Hepatic stellate cell (primary cell): Measurements from ENCODE around the gene TAS1R3.
A peak's percentile ranks its signal among the peaks of the same experiment; 100 is the strongest.
"Not testable (repeated sequence)": the region's sequence is repeated elsewhere in the genome, so short reads cannot be mapped to it uniquely, and the experiment has no call there.

Experiments used
- DNase-seq: peaks from one replicate; pipeline ENCODE4 v3.0.0; 2011; ENCODE audit warnings: low spot score

TAS1R3 gene

GRCh38 chr1:1309251-1310108, 21.6 kb upstream of the TAS1R3 start:
- DNase-seq = no peak

DNA sequence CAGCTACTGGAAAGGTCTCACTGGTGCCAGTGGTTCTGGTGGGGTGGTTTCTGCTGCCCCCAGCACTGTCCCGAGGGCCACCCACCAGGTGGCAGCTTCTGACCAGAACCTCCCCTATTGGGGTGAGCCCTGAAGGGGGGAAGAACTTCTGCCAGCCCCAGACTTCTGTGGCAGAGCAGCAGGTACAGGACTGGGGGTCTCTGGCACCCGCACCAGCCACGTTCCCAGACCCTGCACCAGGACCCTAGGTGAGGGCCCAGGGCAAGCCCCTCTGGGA, 21.0 kb upstream of the TAS1R3 start:
- no peak for DNase-seq

DNA sequence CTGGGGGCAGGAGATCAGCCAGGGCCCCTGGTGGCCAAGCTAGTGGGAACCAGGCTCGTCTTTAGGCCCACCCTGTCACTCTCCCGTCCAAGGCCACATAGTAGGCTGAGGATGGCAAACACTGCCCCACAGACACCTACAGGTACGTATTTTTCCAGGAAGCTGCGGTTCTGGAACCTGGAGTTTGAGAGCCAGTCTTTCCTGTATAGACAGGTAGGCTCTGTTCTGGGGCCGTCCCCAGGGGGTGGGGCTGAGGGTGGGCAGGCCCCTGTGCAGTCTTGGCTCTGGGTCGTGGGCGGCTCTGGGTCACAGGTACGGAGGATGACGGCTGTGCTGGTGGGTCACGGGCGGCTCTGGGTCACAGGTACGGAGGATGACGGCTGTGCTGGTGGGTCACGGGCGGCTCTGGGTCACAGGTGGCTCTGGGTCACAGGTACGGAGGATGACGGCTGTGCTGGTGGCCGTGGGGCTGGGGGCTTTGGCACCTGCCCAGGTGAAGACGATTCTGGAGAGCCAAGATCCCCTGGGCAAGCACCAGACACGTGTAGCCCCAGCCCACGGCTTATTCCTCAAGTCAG, 20.5 kb upstream of the TAS1R3 start:
- DNase-seq = no peak

- DNase-seq = no peak
Measured at GRCh38 chr1:1311107-1312104, 19.7 kb upstream of the TAS1R3 start.

- DNase-seq = no peak
Measured at GRCh38 chr1:1312450-1313314, 18.4 kb upstream of the TAS1R3 start.

DNA sequence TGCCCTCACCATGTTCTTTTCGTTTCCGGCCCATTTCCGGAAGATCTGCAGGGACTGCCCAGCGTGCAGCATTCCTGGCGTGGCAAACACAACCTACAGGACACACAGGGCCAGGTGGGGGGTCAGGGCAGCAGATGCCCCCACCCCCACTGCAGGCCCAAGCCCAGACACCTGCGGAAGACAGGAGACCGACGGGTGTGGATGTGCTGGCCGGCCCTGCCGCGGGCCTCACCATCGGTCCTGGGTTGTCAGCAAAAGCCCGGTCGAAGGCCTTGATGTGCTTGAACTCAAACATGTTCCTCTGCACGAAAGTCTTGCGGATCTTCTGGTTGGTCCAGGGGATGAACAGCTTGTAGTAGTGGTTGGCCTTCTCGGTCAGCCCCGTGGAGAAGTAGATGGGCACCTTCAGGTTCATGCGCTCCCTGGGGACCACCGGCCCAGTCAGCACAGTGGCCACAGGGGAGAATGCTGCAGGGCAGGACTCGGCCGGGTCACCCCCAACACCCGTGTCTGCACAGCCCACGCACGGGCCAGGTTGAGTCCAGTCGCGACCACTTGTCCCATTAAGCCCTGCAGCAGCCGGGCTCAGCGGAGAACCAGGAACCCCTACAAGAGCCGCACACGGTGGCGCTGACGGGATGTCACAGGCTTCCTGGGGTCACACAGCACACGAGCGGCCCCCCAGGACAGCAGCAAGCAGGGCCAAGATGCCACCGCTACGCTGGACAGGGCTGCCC, 17.4 kb upstream of the TAS1R3 start:
- DNase-seq = no peak

GRCh38 chr1:1314237-1314586, 16.9 kb upstream of the TAS1R3 start:
- DNase-seq = no peak

DNA sequence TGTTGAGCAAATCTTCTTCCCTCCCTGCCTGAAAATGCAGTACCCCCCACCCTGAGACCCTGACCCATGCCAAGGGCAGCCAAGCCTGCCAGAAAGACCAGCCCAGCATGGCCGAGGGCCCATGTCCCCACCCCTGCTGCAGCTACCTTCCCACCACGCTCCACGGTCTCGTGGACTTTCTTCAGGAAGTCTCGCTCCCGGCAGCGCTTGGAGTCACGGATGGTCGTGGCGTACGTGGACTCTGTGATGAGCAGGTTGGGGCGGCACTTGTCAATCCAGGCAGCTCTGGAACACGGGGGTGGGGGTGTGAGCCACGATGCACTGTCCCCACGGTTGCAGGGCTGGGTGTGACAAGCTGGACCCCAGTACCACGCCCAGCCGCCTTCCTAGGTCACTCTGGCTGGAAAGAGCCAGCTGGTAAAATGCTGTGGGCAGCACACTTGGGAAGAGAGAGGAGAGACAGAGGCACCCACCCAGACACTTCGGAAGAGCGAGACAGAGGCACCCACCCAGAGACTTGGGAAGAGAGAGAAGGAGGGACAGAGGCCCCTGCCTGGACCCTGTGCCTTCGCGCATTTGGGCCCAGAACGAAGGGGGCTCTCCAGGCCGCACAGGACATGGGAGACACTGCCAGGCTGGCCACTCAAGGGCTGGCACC, 16.3 kb upstream of the TAS1R3 start:
- no peak for DNase-seq

- no peak for DNase-seq
Measured at GRCh38 chr1:1315435-1315954, 15.6 kb upstream of the TAS1R3 start.

GRCh38 chr1:1316199-1316598, 14.9 kb upstream of the TAS1R3 start:
- DNase-seq = not testable (repeated sequence)

DNA sequence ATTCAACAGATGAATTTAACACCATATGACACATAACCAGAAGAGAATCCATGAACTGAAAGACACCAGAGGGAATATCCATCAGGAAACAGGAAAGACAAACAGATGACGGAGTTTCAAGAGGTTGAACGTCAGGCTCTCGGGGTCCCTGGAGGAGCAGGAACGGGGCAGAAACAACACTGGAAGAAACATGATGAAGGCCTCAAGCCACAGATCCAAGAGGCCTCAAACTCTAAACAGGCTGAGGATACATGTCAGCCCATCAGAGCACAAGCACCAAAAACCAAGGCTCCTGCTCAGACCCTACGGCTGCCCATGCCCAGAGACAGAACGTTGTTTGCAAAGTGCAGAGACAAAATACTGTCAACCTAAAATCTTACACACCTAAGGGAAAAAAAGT, 13.7 kb upstream of the TAS1R3 start:
- no peak for DNase-seq

DNA sequence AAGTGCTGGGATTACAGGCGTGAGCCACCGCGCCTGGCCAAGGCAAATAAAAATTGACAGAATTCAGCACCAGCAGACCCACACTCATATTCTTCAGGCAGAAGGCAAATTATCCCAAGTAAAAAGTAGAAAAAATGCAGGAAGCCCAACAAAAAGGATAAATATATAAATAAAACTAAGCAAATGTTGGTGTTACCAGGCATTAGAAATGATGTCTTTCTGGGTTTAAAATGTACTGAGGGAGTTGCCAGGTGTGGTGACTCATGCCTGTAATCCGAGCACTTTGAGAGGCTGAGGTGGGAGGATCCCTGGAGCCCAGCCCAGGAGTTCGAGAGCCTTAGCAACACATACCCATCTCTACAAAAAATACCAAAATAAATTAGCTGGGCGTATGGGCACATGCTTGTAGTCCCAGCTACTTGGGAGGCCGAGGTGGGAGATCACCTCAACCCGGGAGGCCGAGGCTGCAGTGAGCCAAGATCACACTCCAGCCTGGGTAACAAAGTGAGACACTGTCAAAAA, 12.9 kb upstream of the TAS1R3 start:
- DNase-seq = peak; percentile 61

GRCh38 chr1:1318777-1319645, 12.1 kb upstream of the TAS1R3 start:
- no peak for DNase-seq

DNA sequence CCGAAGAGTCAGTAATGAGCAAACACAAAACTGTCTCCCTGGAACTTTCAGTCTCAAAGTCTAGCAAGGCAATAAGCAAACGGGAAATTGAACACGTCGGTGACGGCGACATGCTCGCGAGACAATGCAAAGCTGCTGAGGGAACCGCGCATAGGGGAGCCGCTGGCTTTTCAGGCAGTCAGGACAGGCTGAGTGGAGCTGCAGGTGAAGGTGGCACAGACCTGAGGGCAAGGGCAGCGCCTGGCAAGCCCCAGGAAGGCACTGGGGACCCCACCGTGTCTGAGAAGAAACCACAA, 11.5 kb upstream of the TAS1R3 start:
- no peak for DNase-seq

- DNase-seq = peak; percentile 42
Measured at GRCh38 chr1:1320666-1321448, 10.2 kb upstream of the TAS1R3 start.

DNA sequence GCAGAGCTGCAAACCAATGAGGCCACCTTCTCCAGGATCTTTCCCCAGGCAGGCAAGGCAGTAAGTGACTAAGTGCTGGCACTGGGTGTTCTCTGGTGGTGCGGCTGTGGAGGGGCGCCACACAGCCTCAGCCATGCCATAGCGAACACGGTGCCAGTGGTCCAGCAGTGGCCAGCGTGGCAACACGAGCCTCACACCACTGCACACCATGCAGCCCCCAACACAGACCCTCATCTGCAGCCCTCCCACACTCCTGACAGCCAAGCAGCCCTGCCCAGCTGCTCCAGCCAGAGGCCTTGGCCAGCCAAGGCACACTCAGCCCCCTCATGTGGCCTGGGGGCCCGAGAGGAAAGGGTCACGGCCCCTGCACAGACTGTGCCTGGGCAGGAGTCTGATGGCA, 9.6 kb upstream of the TAS1R3 start:
- no peak for DNase-seq

- no peak for DNase-seq
Measured at GRCh38 chr1:1322418-1322817, 8.7 kb upstream of the TAS1R3 start.

DNA sequence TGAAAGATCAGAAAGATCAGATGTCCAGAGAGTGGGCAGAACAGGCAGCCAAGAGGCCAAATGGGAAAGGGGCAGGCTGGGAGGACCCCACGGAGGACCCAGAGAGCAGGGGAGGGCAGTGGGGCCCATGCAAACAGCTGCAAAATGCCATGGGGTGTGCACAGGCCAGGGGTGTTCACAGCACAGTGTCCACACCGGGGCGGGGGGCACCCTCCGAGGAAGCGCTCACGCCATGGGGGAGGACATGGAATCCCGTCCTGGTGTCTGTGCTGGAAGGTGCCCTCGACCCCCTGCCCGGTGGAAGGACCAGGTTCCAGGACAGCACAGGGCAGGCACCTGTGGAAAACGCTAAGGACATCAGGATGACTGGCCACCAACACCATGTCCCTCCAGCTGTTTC, 8.1 kb upstream of the TAS1R3 start:
- no peak for DNase-seq

DNA sequence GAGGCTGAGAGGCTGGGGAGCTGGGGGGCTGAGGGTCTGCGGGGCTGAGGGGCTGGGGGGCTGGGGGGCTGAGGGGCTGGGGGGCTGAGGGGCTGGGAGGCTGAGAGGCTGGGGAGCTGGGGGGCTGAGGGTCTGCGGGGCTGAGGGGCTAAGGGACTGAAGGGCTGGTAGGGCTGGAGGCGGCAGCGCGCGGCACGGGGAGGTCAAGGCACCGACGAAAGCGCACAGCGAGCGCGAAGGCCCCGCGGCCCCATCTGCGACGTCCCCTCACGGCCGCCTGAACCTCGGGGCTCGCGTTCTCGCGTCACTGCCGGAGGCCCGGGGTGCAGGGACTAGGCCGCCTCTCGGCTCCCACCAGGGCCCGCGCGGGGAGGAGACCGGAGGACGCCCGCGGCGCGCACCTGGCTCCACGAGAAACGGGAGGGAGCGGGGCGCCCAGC, 7.0 kb upstream of the TAS1R3 start:
- DNase-seq = no peak
